ENCODE results near the gene TECTA. TPM values are rescaled to one million over a fixed set of nuclear protein-coding genes. Genes with fewer than 3 reads are reported as not detected.

Gene TECTA
- polyA plus RNA-seq, 2 donors, result 0.09 to 0.22 TPM

GRCh38 chr11:121086866-121087265 lies 14.2 kb upstream of the TECTA start:
- Histone ChIP-seq H3K9me3 (ENCODE audit: control insufficient read depth in 2 of 2, insufficient read depth in 1 of 2, low read depth in 1 of 2, low read length in 1 of 2) (no peaks in the 10 kb centered on the region), H3K4me3 (ENCODE audit: low read depth in 1 of 2, low read length in 2 of 2) (no peak overlapping the region), H3K36me3 (ENCODE audit: control insufficient read depth in 2 of 2, insufficient read depth in 2 of 2, low read length in 1 of 2) (peaks cover 0 to 3% of the 10 kb centered on the region in 2 donors), H3K27ac (ENCODE audit: low read depth in 2 of 2, low read length in 1 of 2) (no peak overlapping the region), H3K27me3 (ENCODE audit: control insufficient read depth in 1 of 2, insufficient read depth in 2 of 2, low read length in 2 of 2) (no peaks in the 10 kb centered on the region), H3K4me1 (ENCODE audit: control insufficient read depth in 2 of 2, insufficient read depth in 2 of 2, low read length in 1 of 2) (no peaks in the 10 kb centered on the region)
- 90 to 93% methylated on average over 4 of the region's 4 CpGs for WGBS, 2 donors

- Histone ChIP-seq H3K36me3 (ENCODE audit: control insufficient read depth in 2 of 2, insufficient read depth in 2 of 2, low read length in 1 of 2) (peaks cover 0 to 3% of the 10 kb centered on the region in 2 donors), H3K4me3 (ENCODE audit: low read depth in 1 of 2, low read length in 2 of 2) (no peak overlapping the region), H3K9me3 (ENCODE audit: control insufficient read depth in 2 of 2, insufficient read depth in 1 of 2, low read depth in 1 of 2, low read length in 1 of 2) (no peaks in the 10 kb centered on the region), H3K27ac (ENCODE audit: low read depth in 2 of 2, low read length in 1 of 2) (no peak overlapping the region), H3K4me1 (ENCODE audit: control insufficient read depth in 2 of 2, insufficient read depth in 2 of 2, low read length in 1 of 2) (no peaks in the 10 kb centered on the region), H3K27me3 (ENCODE audit: control insufficient read depth in 1 of 2, insufficient read depth in 2 of 2, low read length in 2 of 2) (no peaks in the 10 kb centered on the region)
- WGBS, 2 donors, result 97 to 100% methylated on average over 1 of the region's 1 CpG
Observed at GRCh38 chr11:121089566-121089965, 11.5 kb upstream of the TECTA start.

- WGBS, 2 donors, result 95 to 96% methylated on average over 5 of the region's 5 CpGs
- H3K4me3 ChIP-seq (ENCODE audit: low read depth in 1 of 2, low read length in 2 of 2), result no peak overlapping the region
- no peak overlapping the region for H3K27ac ChIP-seq (ENCODE audit: low read depth in 2 of 2, low read length in 1 of 2)
- H3K9me3 ChIP-seq (ENCODE audit: control insufficient read depth in 2 of 2, insufficient read depth in 1 of 2, low read depth in 1 of 2, low read length in 1 of 2), result no peaks in the 10 kb centered on the region
- H3K36me3 ChIP-seq (ENCODE audit: control insufficient read depth in 2 of 2, insufficient read depth in 2 of 2, low read length in 1 of 2), result peaks cover 0 to 3% of the 10 kb centered on the region in 2 donors
- H3K27me3 ChIP-seq (ENCODE audit: control insufficient read depth in 1 of 2, insufficient read depth in 2 of 2, low read length in 2 of 2), result no peaks in the 10 kb centered on the region
- H3K4me1 ChIP-seq (ENCODE audit: control insufficient read depth in 2 of 2, insufficient read depth in 2 of 2, low read length in 1 of 2), result no peaks in the 10 kb centered on the region
Observed at GRCh38 chr11:121090145-121090721, 10.8 kb upstream of the TECTA start.

- Histone ChIP-seq H3K27me3 (ENCODE audit: control insufficient read depth in 1 of 2, insufficient read depth in 2 of 2, low read length in 2 of 2) (no peaks in the 10 kb centered on the region), H3K9me3 (ENCODE audit: control insufficient read depth in 2 of 2, insufficient read depth in 1 of 2, low read depth in 1 of 2, low read length in 1 of 2) (no peaks in the 10 kb centered on the region), H3K27ac (ENCODE audit: low read depth in 2 of 2, low read length in 1 of 2) (no peak overlapping the region), H3K4me3 (ENCODE audit: low read depth in 1 of 2, low read length in 2 of 2) (no peak overlapping the region), H3K4me1 (ENCODE audit: control insufficient read depth in 2 of 2, insufficient read depth in 2 of 2, low read length in 1 of 2) (no peaks in the 10 kb centered on the region), H3K36me3 (ENCODE audit: control insufficient read depth in 2 of 2, insufficient read depth in 2 of 2, low read length in 1 of 2) (peaks cover 0 to 3% of the 10 kb centered on the region in 2 donors)
- WGBS, 2 donors, result 76 to 85% methylated on average over 3 of the region's 3 CpGs
Observed at GRCh38 chr11:121091492-121092152, 9.4 kb upstream of the TECTA start.

- Histone ChIP-seq H3K4me3 (ENCODE audit: low read depth in 1 of 2, low read length in 2 of 2) (no peak overlapping the region), H3K4me1 (ENCODE audit: control insufficient read depth in 2 of 2, insufficient read depth in 2 of 2, low read length in 1 of 2) (no peaks in the 10 kb centered on the region), H3K27me3 (ENCODE audit: control insufficient read depth in 1 of 2, insufficient read depth in 2 of 2, low read length in 2 of 2) (no peaks in the 10 kb centered on the region), H3K9me3 (ENCODE audit: control insufficient read depth in 2 of 2, insufficient read depth in 1 of 2, low read depth in 1 of 2, low read length in 1 of 2) (no peaks in the 10 kb centered on the region), H3K36me3 (ENCODE audit: control insufficient read depth in 2 of 2, insufficient read depth in 2 of 2, low read length in 1 of 2) (no peaks in the 10 kb centered on the region), H3K27ac (ENCODE audit: low read depth in 2 of 2, low read length in 1 of 2) (no peak overlapping the region)
- WGBS, 2 donors, result 47 to 65% methylated on average over 1 of the region's 1 CpG
Observed at GRCh38 chr11:121095561-121095960, 5.5 kb upstream of the TECTA start.

GRCh38 chr11:121099364-121099763 lies 1.7 kb upstream of the TECTA start:
- Histone ChIP-seq H3K27ac (ENCODE audit: low read depth in 2 of 2, low read length in 1 of 2) (no peak overlapping the region), H3K27me3 (ENCODE audit: control insufficient read depth in 1 of 2, insufficient read depth in 2 of 2, low read length in 2 of 2) (no peaks in the 10 kb centered on the region), H3K36me3 (ENCODE audit: control insufficient read depth in 2 of 2, insufficient read depth in 2 of 2, low read length in 1 of 2) (no peaks in the 10 kb centered on the region), H3K4me3 (ENCODE audit: low read depth in 1 of 2, low read length in 2 of 2) (no peak overlapping the region), H3K9me3 (ENCODE audit: control insufficient read depth in 2 of 2, insufficient read depth in 1 of 2, low read depth in 1 of 2, low read length in 1 of 2) (no peaks in the 10 kb centered on the region), H3K4me1 (ENCODE audit: control insufficient read depth in 2 of 2, insufficient read depth in 2 of 2, low read length in 1 of 2) (peaks cover 0 to 1% of the 10 kb centered on the region in 2 donors)
- WGBS, 2 donors, result 78 to 83% methylated on average over 4 of the region's 4 CpGs

GRCh38 chr11:121099885-121100284 lies 1.2 kb upstream of the TECTA start:
- Histone ChIP-seq H3K27me3 (ENCODE audit: control insufficient read depth in 1 of 2, insufficient read depth in 2 of 2, low read length in 2 of 2) (no peaks in the 10 kb centered on the region), H3K36me3 (ENCODE audit: control insufficient read depth in 2 of 2, insufficient read depth in 2 of 2, low read length in 1 of 2) (no peaks in the 10 kb centered on the region), H3K27ac (ENCODE audit: low read depth in 2 of 2, low read length in 1 of 2) (no peak overlapping the region), H3K9me3 (ENCODE audit: control insufficient read depth in 2 of 2, insufficient read depth in 1 of 2, low read depth in 1 of 2, low read length in 1 of 2) (no peaks in the 10 kb centered on the region), H3K4me3 (ENCODE audit: low read depth in 1 of 2, low read length in 2 of 2) (no peak overlapping the region), H3K4me1 (ENCODE audit: control insufficient read depth in 2 of 2, insufficient read depth in 2 of 2, low read length in 1 of 2) (peaks cover 0 to 2% of the 10 kb centered on the region in 2 donors)
- WGBS, 2 donors, result 52 to 65% methylated on average over 4 of the region's 4 CpGs

GRCh38 chr11:121104312-121104762 lies 3.3 kb downstream of the TECTA start:
- 81 to 82% methylated on average over 9 of the region's 9 CpGs for WGBS, 2 donors
- Histone ChIP-seq H3K9me3 (ENCODE audit: control insufficient read depth in 2 of 2, insufficient read depth in 1 of 2, low read depth in 1 of 2, low read length in 1 of 2) (no peaks in the 10 kb centered on the region), H3K4me3 (ENCODE audit: low read depth in 1 of 2, low read length in 2 of 2) (no peak overlapping the region), H3K36me3 (ENCODE audit: control insufficient read depth in 2 of 2, insufficient read depth in 2 of 2, low read length in 1 of 2) (no peaks in the 10 kb centered on the region), H3K27ac (ENCODE audit: low read depth in 2 of 2, low read length in 1 of 2) (no peak overlapping the region), H3K27me3 (ENCODE audit: control insufficient read depth in 1 of 2, insufficient read depth in 2 of 2, low read length in 2 of 2) (no peaks in the 10 kb centered on the region), H3K4me1 (ENCODE audit: control insufficient read depth in 2 of 2, insufficient read depth in 2 of 2, low read length in 1 of 2) (peaks cover 0 to 2% of the 10 kb centered on the region in 2 donors)

- no peak overlapping the region for H3K27ac ChIP-seq (ENCODE audit: low read depth in 2 of 2, low read length in 1 of 2)
- no peaks in the 10 kb centered on the region for H3K9me3 ChIP-seq (ENCODE audit: control insufficient read depth in 2 of 2, insufficient read depth in 1 of 2, low read depth in 1 of 2, low read length in 1 of 2)
- WGBS, 2 donors, result 41 to 58% methylated on average over 4 of the region's 4 CpGs
- no peaks in the 10 kb centered on the region for H3K27me3 ChIP-seq (ENCODE audit: control insufficient read depth in 1 of 2, insufficient read depth in 2 of 2, low read length in 2 of 2)
- no peak overlapping the region for H3K4me3 ChIP-seq (ENCODE audit: low read depth in 1 of 2, low read length in 2 of 2)
- H3K36me3 ChIP-seq (ENCODE audit: control insufficient read depth in 2 of 2, insufficient read depth in 2 of 2, low read length in 1 of 2), result no peaks in the 10 kb centered on the region
- H3K4me1 ChIP-seq (ENCODE audit: control insufficient read depth in 2 of 2, insufficient read depth in 2 of 2, low read length in 1 of 2), result peaks cover 0 to 2% of the 10 kb centered on the region in 2 donors
Observed at GRCh38 chr11:121105063-121105480, 4.0 kb downstream of the TECTA start.

Measured in esophagus (tissue), 2 donors.